Measurements from ENCODE around the gene SLC35B3. TPM values are rescaled to one million over a fixed set of nuclear protein-coding genes. Genes with fewer than 3 reads are reported as not detected.

SLC35B3 gene
- 9.8 TPM in 2 replicates for total RNA-seq (2021; fragmentation: NEBNext Ultra II Directional; extraction: Animal tissue kit (Norgen Biotek cat#: 25700))
- polyA plus RNA-seq (2011; rRNA removed): 3.3 and 5.5 TPM in 2 replicates
- polyA plus RNA-seq (2011; cell fraction: cytosol; rRNA removed): 6.8 TPM
- 4.1 TPM for polyA plus RNA-seq (2011; cell fraction: nucleus; rRNA removed)
- 6.1 to 8.9 TPM (median 7.7 TPM) in 4 replicates for polyA plus RNA-seq (2012, experiment 1 of 2)
- 1.1 TPM for polyA plus RNA-seq (2012, experiment 2 of 2)
- polyA plus RNA-seq (2013, experiment 1 of 2): 10.0 TPM
- polyA plus RNA-seq (2013, experiment 2 of 2): 9.9 TPM
- 3.6 and 4.7 TPM in 2 replicates for polyA minus RNA-seq (2011; rRNA and poly(A)+ RNA removed)
- polyA minus RNA-seq (2011; cell fraction: cytosol; rRNA and poly(A)+ RNA removed): 4.0 TPM
- polyA minus RNA-seq (2011; cell fraction: nucleus; rRNA and poly(A)+ RNA removed): 5.4 TPM
- long read RNA-seq, experiment 1, partial matches to known transcripts: 3 of 19 reads
- long read RNA-seq, experiment 1, other reads (novel, unspliced or antisense): 11 of 19 reads
- long read RNA-seq, experiment 2, partial matches to known transcripts: 4 of 21 reads
- long read RNA-seq, experiment 2, other reads (novel, unspliced or antisense): 13 of 21 reads

GRCh38 chr6:8435093-8435844, at the start of gene SLC35B3:
Gene SLC35B3, minus strand, starts transcription at chr6:8435545.
- Histone ChIP-seq H3K79me2 (ENCODE audit: control insufficient read depth in 1 of 2, insufficient read depth in 2 of 2, low read length in 2 of 2) (peaks cover 0 to 25% of the 10 kb centered on the region in 2 experiments; a peak in 3 of 4 replicates), H4K8ac (ENCODE audit: extremely low read depth, insufficient read depth, low read length) (peak within 1 kb of the TSS; percentile 96), H4K20me1 (replicated peaks in 1 of 2; ENCODE audit: control insufficient read depth in 1 of 2, insufficient read depth in 2 of 2, low read length in 2 of 2) (no peaks in the 10 kb centered on the region), H3K9ac (replicated peaks in 1 of 4; ENCODE audit: extremely low read depth in 1 of 4, low read depth in 3 of 4, low read length in 3 of 4) (peak within 1 kb of the TSS; percentile 35 to 87 (median 78)), H4K91ac (replicated peaks; ENCODE audit: insufficient read length, low read length) (peak within 1 kb of the TSS; percentile 61), H2BK15ac (ENCODE audit: low read length) (0 out of 2 replicates have a peak within 1 kb of the TSS, but pooled peaks have one; percentile 84), H3K4me2 (ENCODE audit: insufficient read depth in 1 of 2, low read depth in 2 of 2, low read length in 2 of 2) (peak within 1 kb of the TSS; percentile 75 to 87), H3K23ac (ENCODE audit: insufficient read length) (no peak within 1 kb of the TSS), H3K4ac (replicated peaks; ENCODE audit: insufficient read length, low read depth, low read length) (peak within 1 kb of the TSS; percentile 79), H3K9me3 (ENCODE audit: insufficient read depth in 2 of 2, low read depth in 1 of 2, low read length in 1 of 2) (no peaks in the 10 kb centered on the region), H3K56ac (replicated peaks; ENCODE audit: insufficient read length, low read depth, low read length) (peak within 1 kb of the TSS; percentile 49), H3K27ac (ENCODE audit: low read depth, low read length) (peak within 1 kb of the TSS; percentile 63), H2BK12ac (ENCODE audit: low read depth, low read length) (no peak within 1 kb of the TSS; the same call in 1 of the 2 replicates), H2AFZ (ENCODE audit: low read length) (peak within 1 kb of the TSS; percentile 96), H2BK120ac (replicated peaks; ENCODE audit: low read depth, low read length) (no peak within 1 kb of the TSS), H3K18ac (ENCODE audit: extremely low read depth, low read length) (peak within 1 kb of the TSS; percentile 89), H3K4me1 (replicated peaks in 1 of 4; ENCODE audit: control insufficient read depth in 3 of 4, insufficient read depth in 4 of 4, low read length in 3 of 4) (peaks cover 0 to 1% (median 0%) of the 10 kb centered on the region in 4 experiments; a peak in 3 of 7 replicates), H2AK5ac (ENCODE audit: low read depth, low read length) (no peak within 1 kb of the TSS), H2BK5ac (ENCODE audit: low read depth, low read length) (peak within 1 kb of the TSS; percentile 92), H3K36me3 (ENCODE audit: control insufficient read depth in 2 of 4, insufficient read depth in 4 of 4, low read length in 3 of 4) (no peaks in the 10 kb centered on the region), H3K27me3 (replicated peaks in 1 of 4; ENCODE audit: control insufficient read depth in 3 of 4, extremely low read depth in 1 of 4, insufficient read depth in 3 of 4, low read length in 3 of 4) (no peaks in the 10 kb centered on the region; a peak in 1 of 7 replicates), H3K14ac (ENCODE audit: insufficient read length) (peak within 1 kb of the TSS; percentile 70), H3K23me2 (ENCODE audit: low read depth, low read length) (peaks cover 4% of the 10 kb centered on the region; the same call in 1 of the 2 replicates), H3K4me3 (ENCODE audit: extremely low read depth in 1 of 4, insufficient read depth in 2 of 4, low read depth in 3 of 4, low read length in 4 of 4) (peak within 1 kb of the TSS; percentile 86 to 98 (median 96)), H4K5ac (ENCODE audit: insufficient read length, low read depth, low read length) (peak within 1 kb of the TSS; percentile 78), H2BK20ac (ENCODE audit: low read length) (no peak within 1 kb of the TSS), H3K79me1 (ENCODE audit: low read depth, low read length) (no peaks in the 10 kb centered on the region)
- POLR2A ChIA-PET (ENCODE audit: partially characterized antibody): no interaction called here
- 2% methylated on average over 62 of the region's 62 CpGs; no CpG with 5 or more reads in 1 of the 2 experiments for WGBS, 2 experiments (ENCODE audit: extremely low coverage in 1 of 2, insufficient coverage in 1 of 2, insufficient read length in 1 of 2, insufficient replicate concordance in 2 of 2, low coverage in 1 of 2, low lambda C conversion rate in 2 of 2, missing lambda C conversion rate in 1 of 2)
- DNase-seq (ENCODE audit: low read depth in 1 of 2, low spot score in 2 of 2) (peak; percentile 67 to 97), FAIRE-seq (no peak)
- CTCF ChIA-PET (ENCODE audit: partially characterized antibody): interaction anchor here (2.5 kb wide), 1 partner anchor 304 kb away, joined by 9 read pairs; no protein-coding TSS in a partner anchor
- TF ChIP-seq FOSL1 (IDR thresholded peaks at IDR 0.05; ENCODE audit: insufficient read depth, low read depth, low read length) (no peak), RXRA (IDR thresholded peaks at IDR 0.05; ENCODE audit: insufficient read depth, low read depth, low read length) (no peak), SP1 (IDR thresholded peaks at IDR 0.05; ENCODE audit: low read depth, low read length) (no peak), TAF7 (optimal IDR thresholded peaks at IDR 0.05; ENCODE audit: borderline replicate concordance, low read depth, low read length) (peak; percentile 60), TCF12 (IDR thresholded peaks at IDR 0.05; ENCODE audit: low read depth, low read length) (no peak), POLR2AphosphoS5 (IDR thresholded peaks at IDR 0.05; ENCODE audit: low read depth, low read length) (peak; percentile 82), CHD1 (IDR thresholded peaks at IDR 0.05; ENCODE audit: low read depth, low read length) (no peak), NANOG (IDR thresholded peaks at IDR 0.05; ENCODE audit: insufficient read depth, low read depth, low read length, poor library complexity, severe bottlenecking) (no peak), TEAD4 (IDR thresholded peaks at IDR 0.05; ENCODE audit: low read depth, low read length) (no peak), GTF2F1 (IDR thresholded peaks at IDR 0.05; ENCODE audit: borderline replicate concordance, low read depth, low read length) (0 out of 2 replicates have a peak, but pooled peaks have one; percentile 17)

Measured in H1 (cell line).